K562 (cell line): ENCODE measurements around the gene KRT1. TPM values are rescaled to one million over a fixed set of nuclear protein-coding genes. Genes with fewer than 3 reads are reported as not detected.

Experiments
- ATAC-seq: fragments of 200-7000 bp; cut with Tn5 transposase; 3 replicates; pipeline ENCODE4 v1.9.1; 2020; ENCODE audit warnings: moderate library complexity
- BruUV-seq: library from RNA; stranded (reverse); fragments of 400-500 nt; replicated peaks from 2 replicates; lab custom pipeline; 2021; lab: Mats Ljungman, UMichigan
- CTCF ChIA-PET: fragments of 300-600 bp; formaldehyde crosslinking; extraction: SDS; loops from one replicate; lab custom pipeline; 2021; ENCODE audit warnings: low intra/inter-chr PET ratio; lab: Yijun Ruan, JAX
- POLR2A ChIA-PET: fragments of 300-600, 350-650 bp; sonication (Branson Sonifier 250); formaldehyde crosslinking; extraction: SDS; loops from one replicate; lab custom pipeline; 2021; ENCODE audit warnings: antibody characterized with exemption, inconsistent platforms; lab: Yijun Ruan, JAX
- DNase-seq, 4 experiments: peaks; one replicate each; pipeline versions ENCODE4 v3.0.0 to v3.0.0-alpha.2; 2011 to 2018; ENCODE audit warnings: low spot score in 3 of 4, mixed read lengths in 3 of 4; ENCODE audit errors: extremely low read depth in 1 of 4
- FAIRE-seq: peaks from 2 replicates; lab custom pipeline; 2011; peaks lifted over from hg19 to GRCh38; lab: Jason Lieb, UNC
- H2AFZ ChIP-seq: 2 replicates; pipeline ENCODE4 v1.6.0; 2011; ENCODE audit warnings: low read depth, low read length, control low read depth, inconsistent platforms
- H3K27ac ChIP-seq: fragments of 200-600 bp; 3 replicates; pipeline ENCODE4 v1.8.0; 2011; ENCODE audit warnings: low read depth, mild to moderate bottlenecking, control low read depth, inconsistent platforms, low read length, moderate library complexity, mixed read lengths; ENCODE audit errors: extremely low read depth
- H3K27me3 ChIP-seq, 2 experiments: fragments of 300-600 bp in 1 of 2; 2 replicates in 1 of 2; 3 replicates in 1 of 2; pipeline versions ENCODE4 v1.6.0 to v1.8.0; 2011; ENCODE audit warnings: inconsistent platforms in 2 of 2, low read length in 2 of 2, mild to moderate bottlenecking in 1 of 2, mixed read lengths in 1 of 2, moderate library complexity in 1 of 2; ENCODE audit not compliant: control insufficient read depth in 2 of 2, insufficient read depth in 2 of 2
- H3K36me3 ChIP-seq: fragments of 300-600 bp; 3 replicates; pipeline ENCODE4 v1.8.0; 2011; ENCODE audit warnings: mild to moderate bottlenecking, low read length, inconsistent platforms; ENCODE audit not compliant: control insufficient read depth, insufficient read depth
- H3K4me1 ChIP-seq, 2 experiments: fragments of 200-600 bp in 1 of 2; replicated peaks in 1 of 2; 2 replicates in 1 of 2; 3 replicates in 1 of 2; pipeline versions ENCODE4 v1.5.1 to v1.8.0; 2011; ENCODE audit warnings: inconsistent platforms in 2 of 2, low read length in 2 of 2, mild to moderate bottlenecking in 1 of 2, mixed read lengths in 1 of 2, moderate library complexity in 1 of 2; ENCODE audit not compliant: control insufficient read depth in 2 of 2, insufficient read depth in 2 of 2
- H3K4me2 ChIP-seq: 2 replicates; pipeline ENCODE4 v1.6.1; 2011; ENCODE audit warnings: low read length, control low read depth, inconsistent platforms, mixed read lengths; ENCODE audit not compliant: insufficient read depth
- H3K4me3 ChIP-seq: fragments of 200-600 bp; sonication (generic), shearing (Covaris generic); 2 replicates; pipeline ENCODE4 v1.5.1; 2016; ENCODE audit warnings: control low read depth, inconsistent platforms
- H3K79me2 ChIP-seq: fragments of 200-600 bp; 3 replicates; pipeline ENCODE4 v1.8.0; 2011; ENCODE audit warnings: low read length, inconsistent platforms; ENCODE audit not compliant: control insufficient read depth, insufficient read depth
- H3K9ac ChIP-seq, 2 experiments: 2 replicates each; pipeline versions ENCODE4 v1.6.0 to v1.6.1; 2011; ENCODE audit warnings: low read depth in 2 of 2, low read length in 2 of 2, control low read depth in 1 of 2, inconsistent platforms in 1 of 2, mild to moderate bottlenecking in 1 of 2, mixed read lengths in 1 of 2; ENCODE audit not compliant: insufficient read depth in 1 of 2
- H3K9me1 ChIP-seq: one replicate; pipeline ENCODE4 v1.6.0; 2011; ENCODE audit warnings: inconsistent platforms, mild to moderate bottlenecking, low read length, moderate library complexity; ENCODE audit not compliant: control insufficient read depth, insufficient read depth
- H3K9me3 ChIP-seq: replicated peaks from 2 replicates; pipeline ENCODE4 v1.5.1; 2011; ENCODE audit warnings: low read depth, low read length, inconsistent platforms; ENCODE audit not compliant: control insufficient read depth, insufficient read depth
- H4K20me1 ChIP-seq: replicated peaks from 2 replicates; pipeline ENCODE4 v1.6.1; 2011; ENCODE audit warnings: low read length, inconsistent platforms, mixed read lengths; ENCODE audit not compliant: control insufficient read depth, insufficient read depth
- ATF1 ChIP-seq, 2 experiments: fragments of 450-650 bp in 1 of 2; IDR thresholded peaks; 2 replicates each; pipeline ENCODE4 v1.6.1; 2016; ENCODE audit warnings: missing compliant biosample characterization in 1 of 2, missing genetic modification characterization in 1 of 2
- CHD1 ChIP-seq: fragments of 200-600 bp; sonication (generic); IDR thresholded peaks from one replicate; pipeline ENCODE4 v1.6.1; 2012; ENCODE audit warnings: mild to moderate bottlenecking, moderate library complexity, low read length, inconsistent platforms
- CREB5 ChIP-seq: fragments of 250-450 bp; sonication (Bioruptor Pico); IDR thresholded peaks from 2 replicates; pipeline ENCODE4 v1.5.0; 2020; ENCODE audit warnings: mild to moderate bottlenecking
- GATAD2B ChIP-seq: fragments of 450-650 bp; IDR thresholded peaks from 2 replicates; pipeline ENCODE4 v1.6.1; 2017; ENCODE audit warnings: mild to moderate bottlenecking, borderline replicate concordance
- MAX ChIP-seq: sonication (generic); formaldehyde crosslinking; IDR thresholded peaks from 2 replicates; pipeline ENCODE4 v1.9.0; 2022; ENCODE audit warnings: mild to moderate bottlenecking, missing genetic modification reagents
- SOX6 ChIP-seq: fragments of 450-650 bp; IDR thresholded peaks from 2 replicates; pipeline ENCODE4 v1.6.1; 2014; ENCODE audit warnings: mild to moderate bottlenecking
- ZNF592 ChIP-seq: fragments of 450-650 bp; IDR thresholded peaks from 2 replicates; pipeline ENCODE4 v1.6.1; 2017; ENCODE audit warnings: antibody characterized with exemption, mild to moderate bottlenecking
- WGBS: fragments of 100-300 bp; shearing (Covaris generic); methylation state at CpG from one replicate; pipeline ENCODE4 v1.1.6; 2016; ENCODE audit warnings: low coverage, mixed read lengths; ENCODE audit not compliant: insufficient coverage; ENCODE audit errors: missing lambda C conversion rate; 5-methylcytosine and 5-hydroxymethylcytosine counted together
- in situ Hi-C: fragments of 300-500 bp; cut with MboI; formaldehyde crosslinking; loops from 4 replicates; pipeline ENCODE4 v1.15.0; 2018; ENCODE audit warnings: inconsistent platforms, mixed read lengths
- intact Hi-C: fragments of 100-400 bp; cut with micrococcal nuclease; formaldehyde crosslinking; loops from 2 replicates; pipeline ENCODE4 v1.14.2; 2022
- polyA plus RNA-seq, 8 experiments: library from polyadenylated mRNA; depleted of rRNA in 4 of 8; stranded (reverse) in 5 of 8; unstranded in 3 of 8; fragments of >200 nt; fragmentation: Nextera tagmentation in 2 of 8; fragmentation: Illumina TruSeq in 1 of 8; extraction: Ambion mirVana in 2 of 8; extraction: Trizol in 1 of 8; gene quantifications; 2 replicates each; pipeline versions ENCODE4 v1.2.1 to v1.2.3, GENCODE V29; 2011 to 2014; ENCODE audit warnings: inconsistent platforms in 1 of 8, missing spikeins in 1 of 8
- total RNA-seq, 7 experiments: library from RNA; depleted of rRNA in 6 of 7; stranded (reverse); fragments of >200 nt in 6 of 7; fragmentation: Illumina TruSeq in 2 of 7; extraction: Trizol in 2 of 7; gene quantifications; 2 replicates each; pipeline versions ENCODE4 v1.2.1 to v1.2.3, GENCODE V29; 2011 to 2021; ENCODE audit warnings: low replicate concordance in 1 of 7
- TF ChIP-seq, protein P1 (sequence below), 2 experiments: fragments of 450-650 bp in 1 of 2; sonication (generic) in 1 of 2; formaldehyde crosslinking in 1 of 2; IDR thresholded peaks in 1 of 2; conservative IDR thresholded peaks in 1 of 2; 2 replicates each; pipeline versions ENCODE4 v1.6.1 to v1.8.1; 2016 to 2023; ENCODE audit warnings: mild to moderate bottlenecking in 2 of 2, moderate library complexity in 2 of 2, inconsistent platforms in 1 of 2, missing genetic modification reagents in 1 of 2

Gene KRT1
- total and polyA plus RNA-seq, 9 of the 15 experiments (the other 6 are each of a cell fraction or from before 2014, with no cell fraction given): 0.18 TPM; not detected in 8

DNA sequence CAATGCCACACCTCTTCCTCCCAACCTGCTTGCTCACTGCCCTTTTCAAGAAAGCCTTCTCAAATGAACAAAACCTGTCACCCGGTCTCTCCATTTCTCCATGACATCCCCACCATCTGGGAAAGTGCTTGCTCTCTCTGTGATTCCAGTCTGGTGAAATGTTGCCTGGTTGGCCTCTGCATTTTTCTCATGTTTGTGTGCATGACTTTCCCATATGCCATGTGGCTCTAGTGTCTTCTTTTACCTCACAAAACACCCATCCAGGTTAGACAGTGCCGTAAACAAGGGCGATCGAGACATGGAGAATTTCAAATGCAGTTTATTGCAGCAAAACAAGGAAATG, 5.8 kb downstream of the KRT1 start (continued):
- no peak for TF ChIP-seq ZNF592

DNA sequence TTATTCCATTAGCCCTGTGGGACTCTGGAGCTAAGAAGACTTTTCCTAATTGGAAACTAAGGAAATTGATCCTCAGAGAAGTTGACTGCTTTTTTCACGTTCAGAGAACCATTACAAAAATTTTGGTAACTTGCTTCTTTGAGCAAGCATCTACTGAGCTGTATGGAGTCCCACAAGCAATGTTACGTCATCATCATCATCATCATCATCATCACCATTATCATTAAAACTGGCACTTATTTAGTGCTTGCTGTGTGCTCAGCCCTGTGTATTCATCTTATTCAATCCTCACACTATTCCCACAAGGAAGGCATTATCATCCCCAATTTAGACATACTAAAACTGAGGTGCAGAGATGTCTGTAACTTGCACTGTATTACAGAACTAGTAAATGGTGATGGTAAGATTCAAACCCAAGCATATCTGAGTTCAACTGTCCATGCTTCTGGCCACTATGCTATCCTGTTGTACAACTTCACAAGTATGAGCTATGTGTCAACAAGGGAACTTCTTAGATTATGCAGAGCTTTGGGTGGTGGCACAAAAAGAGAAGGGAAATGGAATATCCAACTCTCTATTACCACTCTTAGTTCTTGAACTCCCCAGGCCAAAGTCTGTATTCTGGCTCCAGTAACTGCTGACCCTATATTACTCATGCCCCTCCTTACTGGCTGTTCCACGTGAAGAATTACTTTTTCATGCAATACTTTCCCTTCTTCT, 6.3 kb downstream of the KRT1 start:
- WGBS: 17% methylated on average over 3 of the region's 3 CpGs
- DNase-seq (no peak), FAIRE-seq (no peak), ATAC-seq (no peak)
- Histone ChIP-seq H3K4me3 (no peak overlapping the region), H3K9me1 (no peaks in the 10 kb centered on the region), H3K4me2 (no peak overlapping the region), H4K20me1 (no peaks in the 10 kb centered on the region), H3K27me3 (peaks cover 4 to 11% of the 10 kb centered on the region in 2 experiments; a peak in 4 of 5 replicates), H3K9me3 (no peaks in the 10 kb centered on the region), H3K4me1 (peaks cover 0 to 6% of the 10 kb centered on the region in 2 experiments; a peak in 1 of 5 replicates), H3K27ac (no peak overlapping the region), H3K9ac (no peak overlapping the region), H2AFZ (no peak overlapping the region), H3K79me2 (no peaks in the 10 kb centered on the region), H3K36me3 (no peaks in the 10 kb centered on the region)
- CTCF ChIA-PET: no interaction called here
- in situ Hi-C loops (no loop called here), intact Hi-C loops (no loop called here)
- POLR2A ChIA-PET: interaction anchor here (0.5 to 1.0 kb wide), 3 partner anchors 29 to 1690 kb away, joined by 3 read pairs; partner anchors contain the start of gene KRT77
- BruUV-seq: no TSS peak
- TF ChIP-seq CREB5 (CRISPR knock-in tag): no peak
- TF ChIP-seq, protein P1, sequence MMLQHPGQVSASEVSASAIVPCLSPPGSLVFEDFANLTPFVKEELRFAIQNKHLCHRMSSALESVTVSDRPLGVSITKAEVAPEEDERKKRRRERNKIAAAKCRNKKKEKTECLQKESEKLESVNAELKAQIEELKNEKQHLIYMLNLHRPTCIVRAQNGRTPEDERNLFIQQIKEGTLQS (IDR thresholded peaks at IDR 0.05): peak; percentile 36; the same call in 1 of the 2 replicates
- TF ChIP-seq, protein P1 (CRISPR knock-in tag; conservative IDR thresholded peaks at IDR 0.05): no peak
- TF ChIP-seq SOX6: no peak
- TF ChIP-seq GATAD2B: no peak
- TF ChIP-seq CHD1: no peak
- no peak for TF ChIP-seq ATF1 (CRISPR knock-in tag; IDR thresholded peaks at IDR 0.05)
- 0 out of 2 replicates have a peak, but pooled peaks have one; percentile 11 for TF ChIP-seq ATF1 (tag; IDR thresholded peaks at IDR 0.05)
- TF ChIP-seq MAX (CRISPR knock-in tag): no peak
